MM.1S (cell line): ENCODE measurements around the gene FBXL12.

Experiments used
- CTCF ChIP-seq: fragments of 300-600 bp; sonication (generic); IDR thresholded peaks from 2 replicates; pipeline ENCODE4 v1.5.1; 2016; ENCODE audit warnings: antibody characterized with exemption, low read length, mixed read lengths
- EZH2 ChIP-seq: fragments of 300-600 bp; sonication (generic); optimal IDR thresholded peaks from 2 replicates; pipeline ENCODE3; 2017; ENCODE audit warnings: low read depth, mild to moderate bottlenecking, antibody characterized with exemption, low read length, mixed read lengths

GRCh38 chr19:9857920-9858746 is 39.3 kb upstream of the FBXL12 start:
- TF ChIP-seq CTCF (no peak), EZH2 (no peak)
